GM20000 (cell line): ENCODE data around the gene TRUB1.
A peak's percentile ranks its signal among the peaks of the same experiment; 100 is the strongest.
"Not testable (repeated sequence)": the region's sequence is repeated elsewhere in the genome, so short reads cannot be mapped to it uniquely, and the experiment has no call there.

ENCODE experiments used
- DNase-seq: peaks from one replicate; pipeline ENCODE4 v3.0.0; 2012; ENCODE audit warnings: low spot score
- CTCF ChIP-seq: IDR thresholded peaks from 2 replicates; pipeline ENCODE4 v1.5.1; 2012; ENCODE audit warnings: mild to moderate bottlenecking, control low read depth; ENCODE audit errors: extremely low read depth, missing control alignments

The TRUB1 gene

GRCh38 chr10:114937962-114938855 lies at the start of gene TRUB1:
TRUB1 (plus strand) TSS chr10:114938195; CDS start chr10:114938254, 59 bp downstream.
- DNase-seq, result peak; percentile 84

GRCh38 chr10:114893251-114893650 lies 44.7 kb upstream of the TRUB1 start:
- DNase-seq, result no peak
- TF ChIP-seq CTCF, result no peak

More at GRCh38 chr10:114937962-114938855, at the start of gene TRUB1:
- no peak for TF ChIP-seq CTCF

- TF ChIP-seq CTCF, result no peak
- DNase-seq, result no peak
Measured at GRCh38 chr10:114894911-114895310, 43.1 kb upstream of the TRUB1 start.

- not testable (repeated sequence) for DNase-seq
Measured at GRCh38 chr10:114897011-114897410, 41.0 kb upstream of the TRUB1 start.

GRCh38 chr10:114897593-114897992 lies 40.4 kb upstream of the TRUB1 start:
- TF ChIP-seq CTCF, result no peak

GRCh38 chr10:114899982-114900381 lies 38.0 kb upstream of the TRUB1 start:
- DNase-seq, result no peak
- no peak for TF ChIP-seq CTCF

More at GRCh38 chr10:114897593-114897992, 40.4 kb upstream of the TRUB1 start:
- no peak for DNase-seq

- no peak for DNase-seq
- no peak for TF ChIP-seq CTCF
Measured at GRCh38 chr10:114900658-114901057, 37.3 kb upstream of the TRUB1 start.

- DNase-seq, result no peak
- no peak for TF ChIP-seq CTCF
Measured at GRCh38 chr10:114902151-114902550, 35.8 kb upstream of the TRUB1 start.
